Measurements from ENCODE around the gene IQGAP3.
A peak's percentile ranks its signal among the peaks of the same experiment; 100 is the strongest.

Gene IQGAP3

DNA sequence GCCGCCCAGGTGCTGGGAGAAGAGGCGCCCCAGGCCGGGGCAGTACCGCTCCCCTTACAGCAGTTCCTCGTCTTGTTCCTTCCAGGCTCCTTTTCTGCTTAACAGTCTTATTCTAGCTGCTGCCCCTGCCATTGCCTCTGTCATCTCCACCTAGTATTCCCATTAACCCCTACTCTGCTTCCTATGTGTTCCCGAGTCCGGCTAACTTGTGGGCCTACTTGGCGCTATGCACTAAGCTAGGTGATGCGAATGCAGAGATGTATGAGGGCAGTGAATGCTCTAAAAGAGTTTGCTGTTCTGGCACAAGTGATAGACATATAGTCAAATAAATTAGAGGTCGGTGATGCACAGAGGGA lies 276 bp upstream of the IQGAP3 start:
- no peak for DNase-seq (ENCODE audit: low read depth)

DNA sequence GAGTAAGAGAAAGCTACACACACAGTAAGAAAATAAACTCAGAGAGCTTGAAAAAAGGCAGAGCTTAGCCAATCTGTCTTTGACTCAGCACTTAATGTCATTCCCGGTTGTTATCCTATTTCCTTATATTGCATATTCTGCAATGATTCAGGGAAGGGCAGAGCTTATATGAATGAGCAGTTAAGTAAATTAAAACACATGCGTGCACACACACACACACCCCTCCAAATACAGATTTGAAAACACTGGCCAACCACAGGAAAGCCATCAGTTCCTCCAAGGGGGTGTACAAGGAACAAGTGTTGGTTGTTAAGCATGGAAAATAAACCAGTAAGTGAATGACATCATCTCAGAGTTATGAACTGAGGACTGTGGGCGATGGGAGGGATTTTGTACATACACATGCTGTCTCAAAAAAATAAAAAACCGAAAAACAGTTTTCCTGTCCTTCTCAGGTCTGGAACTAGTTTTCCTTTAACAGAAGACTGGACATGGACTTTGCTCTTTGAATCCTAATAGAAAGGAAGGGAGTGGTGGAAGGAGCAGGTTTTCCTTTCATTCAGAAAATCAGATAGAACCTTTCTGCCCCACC lies 1.0 kb downstream of the IQGAP3 start:
- DNase-seq (ENCODE audit: low read depth) = peak; percentile 92

DNA sequence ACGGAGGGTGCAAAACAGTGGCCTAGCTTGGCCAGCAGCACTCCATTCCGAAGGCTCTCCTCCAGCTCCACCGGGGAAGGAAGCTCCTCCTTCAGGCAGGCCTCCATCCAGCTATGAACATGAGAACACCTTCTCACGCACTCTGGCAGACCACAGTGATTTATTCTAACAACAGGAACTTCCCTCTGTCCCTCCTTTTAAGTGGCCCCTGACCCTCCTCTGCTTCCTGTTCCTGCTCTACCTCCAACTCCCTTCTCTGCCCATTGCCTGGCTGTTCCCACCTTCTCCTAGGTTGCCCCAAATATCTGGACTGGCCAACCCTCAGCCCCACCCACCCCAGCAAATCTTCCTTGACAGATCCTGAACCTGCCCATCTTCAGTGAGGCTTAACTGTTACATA lies 5.9 kb downstream of the IQGAP3 start:
- no peak for DNase-seq (ENCODE audit: low read depth)

DNA sequence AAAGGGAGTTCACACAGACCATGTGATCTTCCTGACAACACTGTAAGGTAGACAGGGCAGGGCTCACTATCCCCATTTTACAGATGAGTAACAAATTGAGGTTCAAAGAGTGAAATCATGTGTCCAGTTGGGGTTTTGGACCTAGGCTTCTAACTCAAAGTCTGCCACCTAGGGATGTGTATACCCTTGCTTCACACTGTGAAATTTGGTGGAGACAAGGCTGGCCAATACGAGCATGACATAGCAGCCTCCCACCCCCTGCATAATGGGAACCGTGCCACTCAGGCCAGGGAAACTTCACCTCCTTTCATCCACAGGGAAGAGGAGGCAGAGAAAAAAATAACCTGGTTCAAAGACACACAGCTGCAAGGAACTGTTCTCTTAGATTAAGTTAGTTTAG lies 6.8 kb downstream of the IQGAP3 start:
- no peak for DNase-seq (ENCODE audit: low read depth)

DNA sequence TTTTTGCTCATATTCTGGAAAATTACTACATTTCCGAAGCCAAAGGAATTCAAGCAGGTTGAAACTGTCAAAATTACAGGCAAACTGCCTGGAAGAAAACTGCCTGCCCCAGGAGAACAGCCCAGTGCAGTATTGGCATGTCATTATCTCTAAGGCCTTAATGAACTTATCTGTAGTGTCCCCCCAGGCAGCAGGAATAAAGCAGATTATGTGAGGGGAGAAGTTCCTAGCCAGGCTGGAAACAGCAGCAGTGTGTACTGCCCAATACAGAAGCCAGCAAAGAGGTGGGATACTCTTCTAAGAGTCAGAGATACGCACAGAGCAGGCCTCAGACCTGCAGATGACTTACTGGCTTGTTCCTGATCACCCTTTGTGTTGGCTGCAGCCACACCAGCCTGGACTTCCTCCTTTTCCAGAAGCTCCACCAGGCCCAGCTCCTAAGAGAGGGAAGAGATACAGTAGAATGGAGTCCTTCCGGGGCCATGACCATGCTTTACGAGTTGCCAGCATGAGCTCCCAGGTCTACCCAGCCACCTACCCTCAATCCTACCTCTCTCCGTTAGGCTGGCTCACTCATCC lies 11.7 kb downstream of the IQGAP3 start:
- DNase-seq (ENCODE audit: low read depth) = no peak

DNA sequence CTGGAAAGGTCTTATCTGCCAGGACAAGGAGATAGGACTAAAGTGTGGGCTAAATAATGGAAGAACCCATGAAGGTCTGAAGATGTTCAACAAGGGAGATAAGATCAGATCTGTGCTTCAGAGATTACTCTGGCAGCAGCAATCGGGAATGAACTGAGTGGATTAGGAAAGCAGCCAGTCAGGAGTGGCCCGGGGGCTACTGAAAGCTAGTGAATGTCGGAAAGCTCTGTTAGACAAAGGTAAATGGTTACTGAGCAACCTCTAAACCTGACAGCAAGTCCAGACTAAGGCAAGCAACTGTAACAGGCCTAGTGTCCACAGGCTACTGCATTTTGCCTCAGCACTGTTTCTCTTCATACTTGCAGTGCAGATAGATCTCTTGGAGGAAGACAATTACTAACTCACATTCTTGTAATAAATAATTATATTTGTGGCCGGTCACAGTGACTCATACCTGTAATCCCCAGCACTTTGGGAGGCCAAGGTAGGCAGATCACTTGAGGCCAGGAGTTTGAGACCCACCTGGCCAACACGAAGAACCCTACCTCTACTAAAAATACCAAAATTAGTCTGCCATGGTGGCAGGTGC lies 12.5 kb downstream of the IQGAP3 start:
- no peak for DNase-seq (ENCODE audit: low read depth)

DNA sequence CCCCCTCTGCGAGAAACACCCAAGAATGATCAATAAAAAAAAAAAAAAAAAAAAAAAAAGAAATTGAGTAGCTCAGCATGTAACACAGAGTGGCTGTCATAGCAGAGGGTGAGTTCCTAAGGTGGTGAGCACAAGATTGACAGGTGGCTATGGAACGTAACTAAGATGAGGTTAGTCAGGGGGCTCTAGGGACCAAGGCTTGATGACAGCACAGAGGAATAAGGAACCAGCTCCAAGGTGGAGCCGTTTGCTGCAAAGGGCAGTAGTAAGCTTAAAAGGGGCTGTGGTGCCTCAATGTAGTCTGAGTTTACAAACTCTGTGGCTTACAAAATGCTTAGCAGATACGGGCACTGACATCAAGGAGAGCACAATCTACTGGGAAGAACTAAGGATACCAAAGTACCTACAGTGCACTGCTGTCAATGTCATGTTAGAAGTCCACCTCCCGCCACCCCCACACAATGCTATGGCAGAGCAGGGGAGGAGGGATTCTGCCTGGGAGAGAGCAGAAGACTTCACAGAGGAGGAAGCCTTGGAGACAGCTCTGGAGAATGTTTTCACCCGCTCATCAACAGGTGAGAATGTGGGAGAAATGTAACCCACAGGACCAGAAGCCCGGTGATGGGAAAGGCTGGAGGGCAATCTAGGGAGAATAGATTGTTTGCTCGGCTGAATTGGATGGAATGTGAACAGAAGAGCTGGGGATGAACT lies 13.1 kb downstream of the IQGAP3 start:
- no peak for DNase-seq (ENCODE audit: low read depth)

DNA sequence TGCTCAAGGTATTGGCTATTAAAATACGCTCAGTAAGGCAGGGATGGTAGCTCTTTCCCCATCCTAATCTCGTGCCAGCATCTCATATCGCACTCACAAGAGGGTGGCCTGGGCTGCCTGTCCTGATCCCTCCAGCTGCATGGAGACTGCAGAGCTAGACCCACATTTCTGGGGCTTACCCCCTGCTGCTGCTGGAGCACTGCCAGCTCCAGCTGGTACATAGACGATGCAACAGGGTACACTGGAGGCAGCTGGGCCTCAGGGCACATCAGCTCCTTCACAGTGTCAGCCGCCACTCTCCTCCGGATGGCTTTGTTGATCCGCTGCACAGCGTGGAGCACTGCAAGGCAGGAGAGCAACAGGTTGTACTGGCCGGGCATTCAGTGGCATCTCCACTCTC lies 16.0 kb downstream of the IQGAP3 start:
- no peak for DNase-seq (ENCODE audit: low read depth)

DNA sequence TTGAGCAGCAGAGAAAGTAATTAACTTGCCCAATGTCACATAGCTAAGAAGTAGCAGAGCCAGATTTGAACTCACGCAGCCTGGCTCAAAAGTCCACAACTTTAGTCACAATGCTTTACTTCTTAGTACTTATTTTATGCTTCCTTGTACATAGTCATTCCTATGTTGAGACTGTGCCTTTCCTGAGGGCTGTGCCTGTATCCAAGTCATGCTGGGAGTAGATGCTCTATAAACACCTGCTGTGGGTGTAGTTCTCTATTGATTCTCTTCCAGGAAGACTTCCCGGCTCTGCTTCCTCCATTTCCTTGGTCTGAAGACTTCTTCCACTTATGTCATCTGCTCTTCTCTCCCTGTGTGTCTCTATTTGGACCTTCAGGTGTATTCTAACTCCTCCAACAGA lies 16.6 kb downstream of the IQGAP3 start:
- DNase-seq (ENCODE audit: low read depth) = no peak

DNA sequence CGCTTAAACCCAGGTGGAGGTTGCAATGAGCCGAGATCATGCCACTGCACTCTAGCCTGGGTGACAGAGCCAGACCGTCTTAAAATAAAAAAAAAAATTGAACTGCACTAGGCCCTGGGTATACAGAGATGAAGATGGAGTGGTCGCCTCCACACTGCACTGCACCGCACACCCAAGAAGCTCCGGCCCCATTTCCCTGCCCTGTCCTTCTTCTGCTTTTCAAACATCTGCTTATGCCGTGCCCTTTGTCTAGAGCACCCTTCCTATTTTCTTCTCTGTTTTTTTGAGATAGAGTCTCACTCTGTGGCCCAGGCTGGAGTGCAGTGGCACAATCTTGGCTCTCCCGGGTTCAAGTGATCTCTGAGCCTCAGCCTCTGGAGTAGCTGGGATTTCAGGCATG lies 17.4 kb downstream of the IQGAP3 start:
- no peak for DNase-seq (ENCODE audit: low read depth)

DNA sequence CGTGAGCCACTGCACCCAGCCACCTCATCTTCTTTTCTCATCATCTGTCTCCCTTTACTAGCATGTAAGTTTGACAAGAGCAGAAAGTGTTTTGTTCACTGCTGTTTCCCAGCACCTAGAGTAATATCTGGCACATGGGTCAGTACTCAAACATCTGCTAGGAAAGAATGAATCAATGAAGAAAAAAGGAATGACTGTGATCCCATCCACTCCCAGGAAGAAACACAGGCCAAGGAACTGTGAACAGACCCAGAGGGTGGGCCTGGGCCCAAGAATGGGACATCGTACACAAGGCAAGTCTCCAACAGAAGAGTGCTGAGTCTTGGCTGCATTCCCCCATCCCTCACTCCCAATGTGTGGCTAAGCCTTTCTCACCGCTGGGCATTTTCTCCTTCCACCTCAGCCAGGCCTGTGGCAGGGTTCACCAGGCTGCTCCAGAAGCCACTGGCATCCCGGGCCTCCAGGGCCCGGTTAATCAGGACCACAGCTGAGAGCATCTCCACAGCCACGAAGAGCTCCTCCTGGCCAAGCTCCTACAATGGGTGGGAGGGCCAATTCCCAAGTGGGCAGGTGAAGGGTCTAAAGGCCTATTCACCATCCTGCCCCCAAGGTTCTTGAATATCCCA lies 18.4 kb downstream of the IQGAP3 start:
- DNase-seq (ENCODE audit: low read depth) = no peak

DNA sequence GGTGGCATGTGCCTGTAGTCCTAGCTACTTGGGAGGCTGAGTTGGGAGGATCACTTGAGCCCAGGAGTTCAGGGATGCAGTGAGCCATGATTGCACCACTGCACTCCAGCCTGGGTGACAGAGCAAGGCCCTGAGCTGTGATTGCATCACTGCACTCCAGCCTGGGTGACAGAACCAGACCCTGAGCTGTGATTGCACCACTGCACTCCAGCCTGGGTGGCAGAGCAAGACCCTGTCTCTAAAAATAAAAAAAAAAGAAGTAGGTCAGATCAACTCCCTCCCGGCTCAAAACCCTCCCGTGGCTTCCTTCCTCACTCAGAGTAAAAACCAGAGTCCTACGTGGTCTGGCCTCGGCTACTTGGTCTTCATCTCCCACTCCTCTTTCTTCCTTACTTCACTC lies 19.4 kb downstream of the IQGAP3 start:
- peak; percentile 20 for DNase-seq (ENCODE audit: low read depth)

DNA sequence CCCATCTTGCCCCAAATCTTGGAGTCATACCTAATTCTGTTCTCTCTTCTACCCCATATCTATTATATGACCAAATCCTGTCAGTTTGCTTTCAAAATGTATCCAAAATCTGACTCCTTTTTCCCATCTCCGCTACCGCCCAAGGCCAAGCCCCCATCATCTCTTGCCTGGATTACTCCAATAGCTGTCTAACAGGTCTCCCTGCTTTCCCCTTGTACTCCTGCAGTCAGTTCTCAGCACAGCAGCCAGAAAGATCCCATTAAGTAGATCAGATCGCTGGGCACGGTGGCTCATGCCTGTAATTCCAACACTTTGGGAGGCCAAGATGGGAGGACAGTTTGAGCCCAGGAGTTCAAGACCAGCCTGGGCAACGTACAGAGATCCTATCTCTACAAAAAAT lies 19.8 kb downstream of the IQGAP3 start:
- DNase-seq (ENCODE audit: low read depth) = no peak

DNA sequence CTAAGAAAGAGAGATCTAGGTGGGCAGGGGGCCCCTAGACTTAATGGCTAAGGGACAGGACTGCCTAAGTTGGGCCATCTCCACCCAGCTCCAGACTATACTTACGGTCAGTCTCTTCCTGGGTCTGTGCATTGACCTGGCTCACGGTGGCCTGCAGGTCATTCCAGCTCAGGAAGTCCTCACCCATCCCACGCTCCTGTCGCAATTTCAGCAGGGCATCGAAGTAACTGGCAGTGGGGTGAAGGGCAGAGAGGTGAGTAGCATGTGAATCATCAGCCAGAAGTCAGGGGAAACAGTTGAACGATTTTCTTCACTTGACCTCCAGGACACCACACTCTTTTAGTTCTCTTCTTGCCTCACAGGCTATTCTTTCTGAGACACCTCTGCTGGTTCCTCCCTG lies 20.5 kb downstream of the IQGAP3 start:
- DNase-seq (ENCODE audit: low read depth) = peak; percentile 14

DNA sequence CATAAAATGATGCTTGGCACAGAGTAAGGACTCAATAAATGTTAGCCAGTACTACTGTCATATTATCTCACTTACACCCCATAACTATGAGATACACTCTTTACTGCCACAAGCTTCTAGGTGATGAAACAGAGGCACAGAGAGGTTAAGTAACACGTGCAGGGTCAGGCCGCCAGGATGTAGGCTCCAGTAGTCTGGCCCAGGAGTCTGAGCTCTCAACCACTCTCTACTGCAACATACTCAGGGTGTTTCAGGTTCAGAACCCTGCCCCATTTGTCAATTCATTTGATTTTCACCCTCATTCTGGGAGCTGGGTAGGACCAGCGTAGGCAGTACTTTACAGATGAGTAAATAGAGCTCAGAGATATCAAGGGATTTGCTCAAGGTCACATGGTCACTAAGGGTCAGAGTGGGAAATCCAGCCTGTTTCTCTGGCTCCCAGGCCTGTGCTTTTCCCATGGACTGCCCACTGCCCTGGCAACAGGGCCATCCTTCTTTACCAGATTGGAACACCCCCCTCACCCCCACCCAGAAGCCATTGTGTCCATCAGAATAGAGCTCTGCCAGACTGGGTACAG lies 21.2 kb downstream of the IQGAP3 start:
- DNase-seq (ENCODE audit: low read depth) = no peak

DNA sequence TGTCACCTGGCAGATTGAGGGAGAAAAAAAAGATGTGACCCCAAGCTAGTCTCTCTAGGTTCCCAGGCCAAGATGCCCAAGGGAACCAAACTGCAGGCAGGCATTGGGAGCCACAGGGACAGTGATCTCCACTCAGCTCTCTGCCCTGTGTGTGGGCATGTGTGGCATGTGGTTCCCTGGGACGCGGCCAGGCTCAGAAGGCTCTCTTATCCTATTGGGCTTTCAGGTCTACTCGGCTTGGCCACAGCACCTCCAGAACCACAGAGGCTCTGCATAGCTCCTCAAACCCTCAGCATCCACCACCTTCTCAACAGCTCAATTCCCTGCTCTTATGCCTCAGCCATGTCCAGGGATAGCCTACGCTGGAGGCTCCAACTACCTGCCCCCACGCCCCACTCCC lies 22.0 kb downstream of the IQGAP3 start:
- no peak for DNase-seq (ENCODE audit: low read depth)

DNA sequence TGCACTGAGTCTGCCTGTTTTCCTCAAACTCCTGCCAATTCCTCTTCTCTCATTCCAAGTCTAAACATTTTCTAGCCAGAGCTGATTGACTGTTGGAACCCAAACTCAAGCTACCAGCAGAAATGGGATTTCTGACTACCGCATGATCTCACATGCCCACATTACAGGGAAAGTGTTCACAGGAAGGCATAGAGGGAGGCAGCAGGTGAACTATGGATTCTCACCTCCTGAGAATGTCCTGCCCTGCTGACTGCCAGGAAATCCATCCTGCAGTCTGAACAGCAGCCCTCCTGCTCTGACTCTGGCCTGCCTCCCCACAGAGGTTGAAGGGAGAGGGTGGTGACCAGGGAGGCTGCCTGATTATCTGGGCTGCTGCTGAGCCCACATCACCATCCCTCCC lies 22.5 kb downstream of the IQGAP3 start:
- DNase-seq (ENCODE audit: low read depth) = no peak

DNA sequence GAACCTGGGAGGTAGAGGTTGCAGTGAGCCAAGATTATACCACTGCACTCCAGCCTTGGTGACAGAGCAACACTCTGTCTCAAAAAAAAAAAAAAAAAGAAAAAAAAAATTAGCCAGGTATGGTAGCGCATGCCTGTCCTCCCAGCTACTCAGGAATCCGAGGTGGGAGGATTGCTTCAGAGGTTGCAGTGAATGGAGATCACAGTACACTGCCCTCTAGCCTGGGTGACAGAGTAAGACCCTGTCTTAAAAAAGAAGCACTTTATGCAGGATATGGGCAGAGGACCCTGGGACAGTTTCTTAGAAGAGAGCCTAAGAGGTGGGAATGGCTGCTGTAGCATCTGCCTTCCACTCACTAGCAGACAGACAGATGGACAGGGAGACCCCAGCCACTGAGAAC lies 23.0 kb downstream of the IQGAP3 start:
- no peak for DNase-seq (ENCODE audit: low read depth)

DNA sequence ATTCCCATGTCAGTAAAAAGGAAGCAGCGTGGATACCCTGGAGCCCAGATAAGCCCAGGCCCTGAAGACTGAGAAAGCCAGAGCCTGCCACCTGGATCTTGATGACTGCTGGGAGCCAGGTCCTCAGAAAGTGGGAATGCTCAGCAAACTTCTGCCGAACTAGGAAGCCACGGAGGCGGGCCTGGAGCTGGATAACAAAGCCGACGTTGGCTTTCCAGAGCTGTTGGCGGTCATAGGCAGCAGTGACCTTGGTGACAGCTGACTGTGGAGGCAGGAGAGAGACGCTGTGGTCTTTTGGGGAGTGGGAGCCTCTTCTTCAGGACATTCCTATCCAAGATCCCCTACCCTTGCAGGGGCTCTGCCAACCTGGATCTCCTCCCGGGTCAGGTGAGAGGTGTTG lies 24.4 kb downstream of the IQGAP3 start:
- DNase-seq (ENCODE audit: low read depth) = no peak

DNA sequence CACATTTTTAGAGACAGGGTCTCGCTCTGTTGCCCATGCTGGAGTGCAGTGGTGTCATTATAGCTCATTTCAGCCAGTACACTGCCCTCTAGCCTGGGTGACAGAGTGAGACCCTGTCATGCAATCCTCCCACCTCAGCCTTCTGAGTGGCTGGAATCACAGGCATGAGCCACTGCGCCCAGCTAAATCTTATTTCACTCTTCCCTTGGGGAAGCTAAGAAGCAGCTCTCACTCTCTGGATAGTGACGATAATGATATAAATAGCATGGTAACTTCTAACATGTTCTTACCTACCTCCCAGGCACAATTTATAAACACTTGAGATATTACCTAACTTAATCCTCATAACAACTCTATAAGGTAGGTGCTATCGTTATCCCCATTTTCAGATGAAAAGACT lies 24.9 kb downstream of the IQGAP3 start:
- no peak for DNase-seq (ENCODE audit: low read depth)

DNA sequence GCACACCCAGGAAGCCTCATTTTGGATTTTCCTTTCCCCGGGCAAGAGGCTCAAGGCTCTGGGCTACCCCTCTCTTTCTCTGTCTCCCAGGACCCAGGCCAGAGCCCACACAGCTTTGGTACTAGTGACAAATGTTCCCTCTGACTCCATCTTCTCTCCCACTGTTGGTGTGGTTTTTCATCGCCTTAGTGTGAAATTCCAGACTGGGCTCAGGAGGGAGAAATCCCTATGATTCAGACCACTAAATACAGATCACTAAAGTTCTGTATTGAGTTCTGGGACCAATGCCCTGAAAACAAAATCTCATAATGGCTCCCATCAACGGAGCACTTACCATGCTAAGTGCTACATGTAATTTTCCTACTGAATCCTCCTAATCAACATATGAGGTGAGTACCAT lies 26.1 kb downstream of the IQGAP3 start:
- DNase-seq (ENCODE audit: low read depth) = no peak

DNA sequence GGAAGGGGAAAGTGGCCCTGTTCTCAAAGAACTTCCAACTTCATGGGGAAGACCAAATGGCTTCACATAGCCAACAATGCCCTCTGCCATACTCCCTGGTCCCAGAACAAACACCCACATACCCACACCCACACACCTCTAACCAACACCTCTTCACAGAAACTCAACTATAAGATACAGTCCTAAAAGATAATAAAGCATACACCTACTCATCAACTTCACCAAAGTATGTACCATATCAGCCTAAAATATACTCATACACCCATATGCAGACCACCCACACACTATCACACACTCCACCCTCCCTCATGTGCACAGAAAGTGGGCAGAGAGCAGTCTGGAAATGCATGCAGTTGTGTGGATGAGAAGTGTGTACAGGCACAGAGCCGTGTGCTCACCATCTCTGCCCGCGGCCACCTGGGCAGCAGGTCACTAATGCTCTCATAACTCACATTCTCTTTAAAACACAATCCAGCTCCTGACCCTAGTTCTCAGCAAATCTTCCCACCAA lies 27.7 kb downstream of the IQGAP3 start:
- no peak for DNase-seq (ENCODE audit: low read depth)

DNA sequence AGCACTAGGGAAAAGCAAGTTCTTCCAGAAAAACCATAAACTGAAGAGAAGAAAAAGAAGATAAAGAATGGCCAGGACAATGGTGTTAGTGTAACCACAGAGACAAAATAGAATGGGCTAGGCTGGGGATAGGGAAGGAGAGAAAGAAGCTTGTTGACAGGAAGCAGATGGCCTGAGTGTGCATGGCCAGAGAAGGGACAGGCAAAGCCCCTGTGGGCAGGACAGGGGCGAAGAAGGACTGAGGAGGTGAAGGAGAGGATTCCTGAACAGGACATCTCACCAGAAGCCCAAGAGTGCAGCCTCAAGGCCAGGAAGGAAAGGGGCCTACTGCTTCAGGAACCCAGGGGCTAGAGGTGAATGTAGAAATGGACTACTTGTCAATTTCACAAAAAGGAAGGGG lies 29.3 kb downstream of the IQGAP3 start:
- no peak for DNase-seq (ENCODE audit: low read depth)

Measured in EH (cell line).